Effector memory CD4-positive, alpha-beta T cell (primary cell): ENCODE data around the gene C11orf86.

Experiments used
- DNase-seq, 3 donors: peaks; one replicate each; pipeline ENCODE4 v3.0.0-alpha.2; 2020
- H3K27ac ChIP-seq: 2 replicates; pipeline ENCODE4 v1.7.0; 2013; ENCODE audit warnings: mild to moderate bottlenecking, low read length, moderate library complexity; ENCODE audit not compliant: insufficient read depth, poor library complexity, severe bottlenecking
- H3K27me3 ChIP-seq: replicated peaks from 2 replicates; pipeline ENCODE4 v1.7.0; 2013; ENCODE audit warnings: mild to moderate bottlenecking, low read length; ENCODE audit not compliant: insufficient read depth, control insufficient read depth, poor library complexity, severe bottlenecking
- H3K36me3 ChIP-seq: 2 replicates; pipeline ENCODE4 v1.7.0; 2013; ENCODE audit warnings: mild to moderate bottlenecking, low read length, moderate library complexity; ENCODE audit not compliant: control insufficient read depth, insufficient read depth
- H3K4me1 ChIP-seq: 2 replicates; pipeline ENCODE4 v1.7.0; 2013; ENCODE audit warnings: low read length, mild to moderate bottlenecking; ENCODE audit not compliant: control insufficient read depth, insufficient read depth, poor library complexity, severe bottlenecking
- H3K4me3 ChIP-seq: 2 replicates; pipeline ENCODE4 v1.7.0; 2013; ENCODE audit warnings: low read length, low read depth, mild to moderate bottlenecking; ENCODE audit not compliant: insufficient read depth, poor library complexity, severe bottlenecking
- H3K9me3 ChIP-seq: 2 replicates; pipeline ENCODE4 v1.7.0; 2013; ENCODE audit warnings: mild to moderate bottlenecking, low read length, moderate library complexity; ENCODE audit not compliant: control insufficient read depth

Gene C11orf86

DNA sequence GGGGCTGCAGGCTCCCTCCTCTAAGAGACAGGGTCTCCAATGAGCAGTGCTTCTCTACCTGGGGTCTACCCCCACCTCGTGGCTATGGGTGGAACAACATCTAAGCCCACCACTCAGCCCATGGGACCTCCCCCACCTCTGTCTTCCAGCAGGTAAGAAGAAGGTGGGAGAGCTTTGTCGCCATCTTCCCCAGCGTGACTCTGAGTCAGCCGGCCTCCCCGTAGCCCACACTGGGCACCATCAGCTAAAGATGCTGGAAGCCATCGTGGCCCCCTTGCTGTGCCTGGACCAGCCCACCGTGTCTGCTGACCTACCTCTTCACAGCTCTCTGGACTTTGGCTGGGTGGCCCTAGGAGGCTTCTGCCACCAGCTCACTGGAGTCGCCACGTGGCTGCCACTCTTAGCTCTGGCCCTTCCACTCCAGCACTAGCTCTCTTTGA is 944 bp downstream of the C11orf86 start:
- no peak overlapping the region for H3K27ac ChIP-seq
- no peaks in the 10 kb centered on the region for H3K4me1 ChIP-seq
- DNase-seq, result no peak
- H3K4me3 ChIP-seq, result no peak overlapping the region
- H3K36me3 ChIP-seq, result no peaks in the 10 kb centered on the region
- H3K9me3 ChIP-seq, result no peaks in the 10 kb centered on the region
- peaks cover 8% of the 10 kb centered on the region for H3K27me3 ChIP-seq

GRCh38 chr11:66976925-66977324 is 1.8 kb downstream of the C11orf86 start:
- Histone ChIP-seq H3K4me1 (peaks cover under 1% of the 10 kb centered on the region), H3K9me3 (no peaks in the 10 kb centered on the region), H3K27me3 (peaks cover 8% of the 10 kb centered on the region), H3K36me3 (no peaks in the 10 kb centered on the region), H3K4me3 (no peak overlapping the region), H3K27ac (no peak overlapping the region)
- no peak for DNase-seq

GRCh38 chr11:66978229-66978628 is 3.1 kb downstream of the C11orf86 start:
- no peaks in the 10 kb centered on the region for H3K36me3 ChIP-seq

DNA sequence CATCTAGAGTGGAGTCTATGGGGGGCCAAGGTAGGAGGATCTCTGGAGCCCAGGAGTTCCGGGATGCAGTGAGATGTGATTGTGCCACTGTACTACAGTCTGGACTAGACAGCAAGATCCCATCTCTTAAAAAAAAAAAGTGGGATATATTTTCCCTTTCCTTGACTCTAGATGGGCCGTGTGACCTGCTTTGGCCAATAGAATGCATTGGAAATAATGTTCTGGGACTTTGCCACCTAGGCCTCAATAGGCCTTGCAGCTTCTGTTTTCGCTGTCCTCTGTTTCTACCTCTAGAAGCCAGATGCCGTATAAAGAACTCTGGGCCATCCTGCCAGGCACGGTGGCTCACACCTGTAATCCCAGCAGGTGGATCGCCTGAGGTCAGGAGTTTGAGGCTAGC is 3.6 kb downstream of the C11orf86 start:
- DNase-seq, result no peak
- no peaks in the 10 kb centered on the region for H3K9me3 ChIP-seq
- no peak overlapping the region for H3K4me3 ChIP-seq
- no peak overlapping the region for H3K27ac ChIP-seq
- no peaks in the 10 kb centered on the region for H3K36me3 ChIP-seq
- H3K27me3 ChIP-seq, result peaks cover 8% of the 10 kb centered on the region
- H3K4me1 ChIP-seq, result peaks cover 4% of the 10 kb centered on the region

More at GRCh38 chr11:66978229-66978628, 3.1 kb downstream of the C11orf86 start:
- Histone ChIP-seq H3K4me3 (no peak overlapping the region), H3K27ac (no peak overlapping the region), H3K4me1 (peaks cover 4% of the 10 kb centered on the region), H3K27me3 (peaks cover 8% of the 10 kb centered on the region), H3K9me3 (no peaks in the 10 kb centered on the region)
- no peak for DNase-seq

DNA sequence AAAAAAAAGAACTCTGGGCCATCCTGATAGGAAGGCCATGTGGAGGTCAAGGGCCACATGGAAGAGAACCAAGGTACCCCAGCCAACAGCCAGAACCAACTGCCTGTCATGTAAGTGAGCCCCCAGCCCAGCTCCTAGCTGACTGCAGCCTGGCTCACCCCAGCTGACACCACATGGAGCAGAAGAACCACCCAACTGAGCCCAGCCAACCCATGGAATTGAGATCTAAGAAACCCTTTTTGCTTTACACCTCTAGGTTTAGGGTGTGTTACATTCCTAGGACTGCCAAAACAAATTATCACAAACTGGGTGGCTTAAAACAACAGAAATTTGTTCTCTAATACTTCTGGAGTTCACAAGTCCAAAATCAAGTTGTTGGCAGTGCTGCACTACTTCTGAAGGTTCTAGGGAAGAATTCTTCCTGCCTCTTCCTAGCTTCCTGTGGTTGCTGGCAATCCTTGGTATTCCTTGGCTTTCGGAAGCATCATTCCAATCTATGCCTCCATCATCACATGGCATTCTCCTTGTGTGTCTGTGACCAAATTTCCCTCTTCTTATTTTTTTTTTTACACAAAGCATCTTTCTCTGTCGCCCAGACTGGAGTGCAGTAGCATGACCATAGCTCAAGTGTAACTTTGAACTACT is 4.4 kb downstream of the C11orf86 start:
- Histone ChIP-seq H3K4me1 (peaks cover 4% of the 10 kb centered on the region), H3K36me3 (no peaks in the 10 kb centered on the region), H3K27ac (no peak overlapping the region), H3K27me3 (peaks cover 8% of the 10 kb centered on the region), H3K9me3 (no peaks in the 10 kb centered on the region), H3K4me3 (no peak overlapping the region)
- no peak for DNase-seq

GRCh38 chr11:66981976-66982578 is 7.0 kb downstream of the C11orf86 start:
- no peaks in the 10 kb centered on the region for H3K36me3 ChIP-seq

GRCh38 chr11:66983275-66983924 is 8.3 kb downstream of the C11orf86 start:
- Histone ChIP-seq H3K4me3 (no peak overlapping the region), H3K4me1 (peaks cover 4% of the 10 kb centered on the region), H3K27ac (no peak overlapping the region), H3K36me3 (no peaks in the 10 kb centered on the region), H3K27me3 (no peaks in the 10 kb centered on the region), H3K9me3 (no peaks in the 10 kb centered on the region)
- DNase-seq, result no peak

More at GRCh38 chr11:66981976-66982578, 7.0 kb downstream of the C11orf86 start:
- Histone ChIP-seq H3K4me1 (peaks cover 4% of the 10 kb centered on the region), H3K27me3 (no peaks in the 10 kb centered on the region), H3K27ac (no peak overlapping the region), H3K9me3 (no peaks in the 10 kb centered on the region), H3K4me3 (no peak overlapping the region)
- DNase-seq, result no peak

- Histone ChIP-seq H3K4me3 (no peak overlapping the region), H3K27ac (no peak overlapping the region), H3K36me3 (no peaks in the 10 kb centered on the region), H3K9me3 (no peaks in the 10 kb centered on the region), H3K27me3 (no peaks in the 10 kb centered on the region), H3K4me1 (peaks cover 4% of the 10 kb centered on the region)
- DNase-seq, result no peak
Observed at GRCh38 chr11:66985508-66986177, 10.5 kb downstream of the C11orf86 start.

- DNase-seq, result no peak
- Histone ChIP-seq H3K36me3 (no peaks in the 10 kb centered on the region), H3K9me3 (no peaks in the 10 kb centered on the region), H3K4me1 (peaks cover 4% of the 10 kb centered on the region), H3K4me3 (no peak overlapping the region), H3K27me3 (no peaks in the 10 kb centered on the region), H3K27ac (no peak overlapping the region)
Observed at GRCh38 chr11:66986178-66986545, 11.1 kb downstream of the C11orf86 start.

DNA sequence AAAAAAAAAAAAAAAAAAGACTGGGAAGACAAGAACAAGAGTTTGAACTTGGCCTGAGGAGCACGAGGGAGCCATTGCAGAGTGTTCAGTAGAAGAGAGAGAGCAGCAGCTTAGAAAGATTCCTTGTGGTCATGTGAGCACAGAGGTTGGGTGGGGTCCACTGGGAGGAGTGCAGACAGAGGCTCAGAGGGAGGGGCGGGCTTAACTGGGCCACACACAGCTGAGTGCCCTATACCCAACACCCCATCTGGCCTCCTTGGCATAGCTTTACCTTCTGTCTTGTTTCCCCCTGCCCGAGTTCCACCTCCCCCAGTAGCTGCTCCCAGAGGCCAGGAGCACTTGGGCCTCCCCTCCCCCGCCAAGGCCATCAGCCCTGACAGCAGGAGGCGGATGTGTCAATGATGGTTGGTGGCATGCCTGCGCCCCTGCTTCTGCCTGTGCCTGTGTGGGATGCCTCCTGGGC is 12.1 kb downstream of the C11orf86 start:
- H3K36me3 ChIP-seq, result no peaks in the 10 kb centered on the region
- H3K4me1 ChIP-seq, result peaks cover under 1% of the 10 kb centered on the region
- no peak for DNase-seq
- H3K27ac ChIP-seq, result no peak overlapping the region
- H3K9me3 ChIP-seq, result no peaks in the 10 kb centered on the region
- no peaks in the 10 kb centered on the region for H3K27me3 ChIP-seq
- H3K4me3 ChIP-seq, result no peak overlapping the region
